ENCODE results near the gene RSAD2. TPM values are rescaled to one million over a fixed set of nuclear protein-coding genes. Genes with fewer than 3 reads are reported as not detected.
"Not testable (repeated sequence)": the region's sequence is repeated elsewhere in the genome, so short reads cannot be mapped to it uniquely, and the experiment has no call there.

RSAD2 gene
- total RNA-seq, 1 donor from 2014 or later = 3.3 TPM

GRCh38 chr2:6887751-6888192, 10.2 kb downstream of the RSAD2 start:
- intact Hi-C loops (cut with DNase I) = no loop called here
- ATAC-seq = no peak
- no peak for DNase-seq (ENCODE audit: missing footprints)

DNA sequence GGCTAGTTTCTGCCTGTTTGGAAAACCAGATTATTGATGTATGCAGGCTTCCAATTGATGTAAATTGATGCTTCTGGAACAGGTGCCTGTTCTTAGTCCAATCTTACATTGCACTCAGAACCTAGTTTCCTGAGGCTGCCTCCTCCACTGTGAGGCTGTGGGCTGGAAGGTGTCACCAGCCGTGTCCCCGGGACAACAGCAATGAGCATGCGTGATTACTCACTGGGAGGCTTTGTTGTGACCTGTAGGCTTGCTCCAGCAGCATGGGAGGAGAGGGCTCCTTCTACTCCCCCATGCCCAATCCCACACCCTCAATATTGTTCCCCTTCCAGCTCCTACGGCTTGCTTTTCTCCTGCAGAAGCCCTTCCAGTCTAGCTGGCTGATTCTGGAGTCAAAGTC, 11.1 kb downstream of the RSAD2 start:
- intact Hi-C loops (cut with DNase I) = no loop called here
- ATAC-seq (no peak), DNase-seq (ENCODE audit: missing footprints) (no peak)

GRCh38 chr2:6893876-6894482, 16.4 kb downstream of the RSAD2 start:
- ATAC-seq = no peak
- DNase-seq (ENCODE audit: missing footprints) = no peak
- intact Hi-C loops (cut with DNase I) = no loop called here

DNA sequence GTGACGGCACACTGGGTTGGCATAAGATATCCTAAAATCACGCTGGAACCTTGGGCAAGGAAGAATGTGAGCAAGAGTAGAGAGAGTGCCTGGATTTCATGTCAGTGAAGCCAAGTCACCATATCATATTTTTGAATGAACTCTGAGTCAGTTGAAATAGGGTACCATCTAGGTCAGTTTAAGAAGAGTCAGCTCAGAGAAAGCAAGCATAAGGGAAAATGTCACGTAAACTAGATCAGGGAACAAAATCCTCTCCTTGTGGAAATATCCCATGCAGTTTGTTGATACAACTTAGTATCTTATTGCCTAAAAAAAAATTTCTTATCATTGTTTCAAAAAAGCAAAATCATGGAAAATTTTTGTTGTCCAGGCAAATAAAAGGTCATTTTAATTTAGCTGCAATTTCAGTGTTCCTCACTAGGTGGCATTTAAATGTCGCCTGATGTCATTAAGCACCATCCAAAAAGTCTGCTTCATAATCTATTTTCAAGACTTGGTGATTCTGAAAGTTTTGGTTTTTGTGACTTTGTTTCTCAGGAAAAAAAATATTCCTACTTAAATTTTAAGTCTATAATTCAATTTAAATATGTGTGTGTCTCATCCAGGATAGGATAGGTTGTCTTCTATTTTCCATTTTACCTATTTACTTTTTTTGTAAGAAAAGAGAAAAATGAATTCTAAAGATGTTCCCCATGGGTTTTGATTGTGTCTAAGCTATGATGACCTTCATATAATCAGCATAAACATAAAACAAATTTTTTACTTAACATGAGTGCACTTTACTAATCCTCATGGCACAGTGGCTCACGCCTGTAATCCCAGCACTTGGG, 19.6 kb downstream of the RSAD2 start:
- intact Hi-C loops (cut with DNase I) = loop anchor here (1.0 kb wide), 1 partner anchor 147 kb away; no protein-coding TSS in a partner anchor
- no peak for DNase-seq (ENCODE audit: missing footprints)
- ATAC-seq = peak; percentile 48

- ATAC-seq; intact Hi-C loops (cut with DNase I); DNase-seq (ENCODE audit: missing footprints): not testable (repeated sequence)
Measured at GRCh38 chr2:6902581-6902980, 25.0 kb downstream of the RSAD2 start.

DNA sequence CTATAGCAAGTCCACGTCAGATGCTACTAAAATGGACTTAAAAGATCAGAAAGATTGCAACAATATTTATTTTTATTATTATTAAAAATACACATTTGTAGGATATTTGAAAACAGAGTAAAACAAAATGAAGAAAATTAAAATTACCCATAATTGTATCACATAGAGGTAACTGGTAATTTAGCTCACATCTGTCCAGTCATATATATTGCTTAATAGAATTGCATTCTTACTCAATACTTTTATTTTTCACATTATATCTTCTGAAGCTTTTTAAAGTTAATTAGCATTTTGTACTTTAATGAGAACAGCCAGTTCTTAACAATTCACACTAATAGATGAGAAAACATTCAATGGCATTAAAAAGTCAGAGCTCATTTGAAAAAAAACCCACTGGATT, 28.1 kb downstream of the RSAD2 start:
- intact Hi-C loops (cut with DNase I) = no loop called here
- ATAC-seq = no peak
- DNase-seq (ENCODE audit: missing footprints) = no peak

- DNase-seq (ENCODE audit: missing footprints) (no peak), ATAC-seq (no peak)
- intact Hi-C loops (cut with DNase I) = no loop called here
Measured at GRCh38 chr2:6906165-6906741, 28.7 kb downstream of the RSAD2 start.

GRCh38 chr2:6908291-6908690, 30.7 kb downstream of the RSAD2 start:
- no peak for DNase-seq (ENCODE audit: missing footprints)
- intact Hi-C loops (cut with DNase I) = no loop called here
- no peak for ATAC-seq

DNA sequence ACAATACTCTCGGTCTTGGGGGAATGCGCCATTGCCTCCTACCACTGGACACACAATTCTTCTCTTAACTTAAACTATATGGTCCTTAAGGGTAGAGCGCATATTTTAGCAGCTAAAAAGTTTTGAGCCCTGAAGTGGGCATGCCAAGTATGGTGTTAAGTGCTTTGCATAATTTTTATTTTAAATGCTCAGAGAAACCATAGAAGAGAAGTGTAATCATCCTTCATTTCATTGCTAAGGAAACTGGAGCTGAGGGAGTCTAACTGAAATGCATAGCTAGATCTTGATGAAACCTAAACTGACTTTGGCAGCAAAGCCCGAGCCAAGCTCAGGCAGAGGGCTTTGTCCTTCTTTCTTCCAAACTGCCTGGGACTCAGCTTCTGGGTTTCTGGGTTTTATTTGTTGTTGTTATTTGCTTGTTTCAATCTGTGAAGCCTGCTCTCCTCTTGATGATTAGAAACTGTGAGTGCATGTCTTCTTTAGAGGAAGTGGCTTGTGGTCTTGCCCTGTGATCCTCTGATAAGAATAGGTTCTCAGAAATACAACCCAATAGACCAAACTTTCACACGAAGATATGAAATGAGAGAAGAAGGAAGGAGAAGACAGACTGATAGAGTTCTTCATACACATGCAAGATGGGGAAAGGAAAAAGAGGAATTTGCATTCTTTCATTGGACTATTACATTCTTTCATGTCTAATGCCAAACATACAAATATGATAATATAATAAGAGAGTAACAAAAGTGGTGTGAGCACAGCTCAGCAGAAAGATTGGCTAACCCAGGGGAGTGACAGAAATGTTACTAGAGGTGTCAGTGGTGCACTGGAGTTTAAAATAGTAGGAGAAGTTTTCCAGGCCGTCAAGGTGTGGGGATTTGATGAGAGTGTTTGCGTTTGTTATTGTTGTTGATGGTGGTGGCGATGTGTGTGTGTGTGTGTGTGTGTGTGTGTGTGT, 32.1 kb downstream of the RSAD2 start:
- intact Hi-C loops (cut with DNase I) = no loop called here
- DNase-seq (ENCODE audit: missing footprints) (no peak), ATAC-seq (no peak)

- intact Hi-C loops (cut with DNase I) = no loop called here
- DNase-seq (ENCODE audit: missing footprints) = no peak
- ATAC-seq = no peak
Measured at GRCh38 chr2:6911721-6912120, 34.1 kb downstream of the RSAD2 start.

GRCh38 chr2:6913415-6914157, 36.0 kb downstream of the RSAD2 start:
- intact Hi-C loops (cut with DNase I) = no loop called here
- no peak for DNase-seq (ENCODE audit: missing footprints)
- no peak for ATAC-seq

GRCh38 chr2:6914828-6915227, 37.3 kb downstream of the RSAD2 start:
- DNase-seq (ENCODE audit: missing footprints) = no peak
- intact Hi-C loops (cut with DNase I) = loop anchor here (5.0 kb wide), 2 partner anchors 48 to 112 kb away; partner anchors contain the start of gene CMPK2
- no peak for ATAC-seq

DNA sequence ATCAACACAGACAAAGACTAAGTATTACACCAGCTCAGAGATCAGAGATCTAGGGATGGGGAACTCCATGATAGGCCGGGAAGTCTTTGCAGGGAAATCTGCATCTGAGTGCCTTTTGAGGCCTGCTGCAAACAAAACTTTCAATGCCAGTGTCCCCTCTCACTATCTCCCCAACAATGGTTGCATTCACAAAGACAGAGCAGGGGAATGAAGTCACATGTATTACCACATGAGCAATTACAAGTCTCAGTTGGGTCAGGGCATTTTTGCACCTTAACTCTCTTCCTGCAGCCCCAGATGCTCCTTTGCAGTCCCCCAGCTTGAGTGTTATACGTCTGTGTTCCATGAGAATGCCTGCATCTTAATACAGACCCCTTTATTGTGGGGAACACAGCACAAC, 37.8 kb downstream of the RSAD2 start:
- no peak for DNase-seq (ENCODE audit: missing footprints)
- intact Hi-C loops (cut with DNase I) = loop anchor here (5.0 kb wide), 2 partner anchors 48 to 112 kb away; partner anchors contain the start of gene CMPK2
- ATAC-seq = no peak

- intact Hi-C loops (cut with DNase I) = loop anchor here (5.0 kb wide), 2 partner anchors 49 to 111 kb away; partner anchors contain the start of gene CMPK2
- DNase-seq (ENCODE audit: missing footprints) = no peak
- ATAC-seq = no peak
Measured at GRCh38 chr2:6916224-6916623, 38.6 kb downstream of the RSAD2 start.

- ATAC-seq = no peak
- intact Hi-C loops (cut with DNase I) = loop anchor here (5.0 kb wide), 2 partner anchors 49 to 111 kb away; partner anchors contain the start of gene CMPK2
- DNase-seq (ENCODE audit: missing footprints) = no peak
Measured at GRCh38 chr2:6916736-6917070, 39.1 kb downstream of the RSAD2 start.

DNA sequence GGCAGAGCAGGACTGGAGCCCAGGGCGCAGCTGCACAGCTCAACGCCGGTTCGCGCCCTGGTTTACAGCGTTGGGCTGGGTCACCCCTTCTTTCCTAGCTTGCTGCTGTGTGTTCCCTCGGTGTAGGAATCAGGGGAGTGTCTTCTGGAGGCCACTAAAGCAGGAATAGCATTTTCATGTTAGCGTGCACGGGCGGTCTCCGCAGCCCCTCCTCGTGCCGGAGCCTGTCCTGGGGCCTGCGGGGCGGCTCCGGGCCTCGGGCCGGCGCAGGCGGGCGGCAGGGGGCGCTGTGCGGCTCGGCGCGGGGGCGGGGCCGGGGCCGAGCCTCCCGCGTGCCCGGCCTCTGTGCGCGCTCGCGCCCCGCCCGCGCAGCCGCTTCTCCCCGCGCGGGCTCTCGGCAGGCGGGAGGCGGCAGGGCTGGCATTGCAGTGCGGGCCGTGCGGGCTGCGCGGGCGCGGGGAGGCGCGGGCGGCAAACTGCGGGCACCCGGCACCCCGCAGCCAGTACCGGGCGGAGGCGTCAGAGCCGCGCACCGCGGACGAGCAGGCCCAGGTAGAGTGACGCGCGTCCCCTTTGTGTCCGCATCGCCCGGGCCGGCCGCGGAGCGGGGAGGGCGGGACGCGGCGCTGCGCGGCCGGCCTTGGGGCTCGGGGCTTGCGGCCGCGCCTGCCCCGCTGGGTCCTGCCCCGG, 39.6 kb downstream of the RSAD2 start, which contains the start of gene RNF144A:
Gene RNF144A (plus strand): TSS at position 342 of the 690 bp plus-strand sequence. CDS start 79,515 bp downstream, outside the sequence.
- peak; percentile 88 for DNase-seq (ENCODE audit: missing footprints)
- intact Hi-C loops (cut with DNase I) = loop anchor here (5.0 kb wide), 2 partner anchors 50 to 110 kb away; partner anchors contain the start of gene CMPK2
- peak; percentile 86 for ATAC-seq

- ATAC-seq = peak; percentile 35
- no peak for DNase-seq (ENCODE audit: missing footprints)
- intact Hi-C loops (cut with DNase I) = loop anchor here (5.0 kb wide), 2 partner anchors 51 to 109 kb away; partner anchors contain the start of gene CMPK2
Measured at GRCh38 chr2:6917761-6918421, 40.3 kb downstream of the RSAD2 start.

All from Right ventricle myocardium inferior (tissue), 1 donor.